GM21529 (cell line): Measurements from ENCODE around the gene ARHGAP24.
A peak's percentile ranks its signal among the peaks of the same experiment; 100 is the strongest.
"Not testable (repeated sequence)": the region's sequence is repeated elsewhere in the genome, so short reads cannot be mapped to it uniquely, and the experiment has no call there.

ENCODE experiments used
- ATAC-seq: cut with Tn5 transposase; IDR thresholded peaks from one replicate; pipeline ENCODE4 v1.9.1; 2021; ENCODE audit not compliant: unreplicated experiment

The ARHGAP24 gene

DNA sequence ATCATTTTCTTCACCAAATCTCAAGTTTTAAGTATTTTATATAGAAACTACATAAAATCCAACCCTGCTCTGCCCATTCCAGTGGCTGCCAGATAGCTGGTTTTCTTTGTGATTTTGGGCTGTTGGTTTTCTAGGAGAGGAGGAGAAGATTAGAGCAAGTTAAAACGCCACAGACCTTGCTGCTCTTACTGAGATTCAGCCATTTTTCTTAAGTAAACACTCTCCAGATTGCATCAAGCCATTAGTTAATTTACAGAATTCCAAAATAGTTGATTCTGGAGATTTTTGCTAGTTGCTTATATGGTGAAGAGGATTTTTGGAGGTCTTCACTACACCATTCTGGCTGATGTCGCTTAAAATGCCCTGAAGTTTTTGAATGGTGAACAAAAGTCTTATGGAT is 518.7 kb downstream of the ARHGAP24 start:
- no peak for ATAC-seq

DNA sequence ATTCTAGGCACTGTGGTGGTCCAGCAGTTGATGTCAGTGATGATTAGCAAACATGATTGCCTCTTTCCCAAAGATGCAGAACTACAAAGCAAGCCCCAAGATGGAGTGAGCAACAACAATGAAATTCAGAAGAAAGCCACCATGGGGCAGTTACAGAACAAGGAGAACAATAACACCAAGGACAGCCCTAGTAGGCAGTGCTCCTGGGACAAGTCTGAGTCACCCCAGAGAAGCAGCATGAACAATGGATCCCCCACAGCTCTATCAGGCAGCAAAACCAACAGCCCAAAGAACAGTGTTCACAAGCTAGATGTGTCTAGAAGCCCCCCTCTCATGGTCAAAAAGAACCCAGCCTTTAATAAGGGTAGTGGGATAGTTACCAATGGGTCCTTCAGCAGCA is 519.6 kb downstream of the ARHGAP24 start:
- no peak for ATAC-seq

DNA sequence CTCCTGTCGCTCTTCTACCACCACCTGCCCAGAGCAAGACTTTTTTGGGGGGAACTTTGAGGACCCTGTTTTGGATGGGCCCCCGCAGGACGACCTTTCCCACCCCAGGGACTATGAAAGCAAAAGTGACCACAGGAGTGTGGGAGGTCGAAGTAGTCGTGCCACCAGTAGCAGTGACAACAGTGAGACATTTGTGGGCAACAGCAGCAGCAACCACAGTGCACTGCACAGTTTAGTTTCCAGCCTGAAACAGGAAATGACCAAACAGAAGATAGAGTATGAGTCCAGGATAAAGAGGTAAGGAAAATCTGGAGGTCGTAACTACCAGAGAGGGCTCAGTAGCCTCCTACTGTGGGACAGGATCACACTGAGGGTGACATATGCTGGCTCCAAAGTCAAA is 520.4 kb downstream of the ARHGAP24 start:
- ATAC-seq = no peak

DNA sequence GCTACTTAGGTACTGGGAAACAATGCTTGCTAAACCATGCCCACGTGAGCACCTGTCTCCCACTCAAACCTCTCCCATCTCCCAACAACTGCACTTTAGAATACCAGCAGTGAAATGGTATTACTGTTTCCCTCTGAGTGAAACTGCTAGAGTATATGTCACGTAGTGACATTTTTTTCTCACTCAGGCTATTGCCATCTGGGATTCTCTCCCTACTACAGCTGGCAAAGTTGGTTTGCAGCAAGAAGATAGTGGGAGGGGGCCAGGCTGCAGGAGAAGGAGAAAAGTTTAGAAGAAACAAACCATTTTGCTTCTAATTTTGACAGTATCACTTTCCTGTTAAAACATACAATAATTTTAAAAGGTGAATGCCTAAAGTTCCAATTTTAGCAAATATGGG is 526.6 kb downstream of the ARHGAP24 start:
- ATAC-seq = no peak

DNA sequence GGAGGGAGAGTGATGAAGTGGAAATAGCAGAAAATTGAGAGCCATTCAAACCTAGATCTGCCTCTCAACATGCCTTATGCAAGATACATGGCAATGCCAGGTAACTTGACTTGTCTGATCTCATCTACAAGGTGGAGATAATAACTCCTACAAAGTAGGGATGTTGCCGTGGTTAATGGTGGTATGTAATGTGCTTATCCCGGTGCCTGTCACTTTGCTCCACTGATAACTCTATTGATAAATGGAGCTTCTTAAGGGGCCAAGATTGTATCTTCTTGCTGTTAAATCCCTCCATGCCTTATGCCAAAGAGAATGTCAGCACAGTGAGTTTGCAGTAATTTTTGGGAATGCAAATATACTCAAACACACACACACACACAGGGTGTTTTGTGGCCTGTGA is 529.1 kb downstream of the ARHGAP24 start:
- ATAC-seq = no peak

DNA sequence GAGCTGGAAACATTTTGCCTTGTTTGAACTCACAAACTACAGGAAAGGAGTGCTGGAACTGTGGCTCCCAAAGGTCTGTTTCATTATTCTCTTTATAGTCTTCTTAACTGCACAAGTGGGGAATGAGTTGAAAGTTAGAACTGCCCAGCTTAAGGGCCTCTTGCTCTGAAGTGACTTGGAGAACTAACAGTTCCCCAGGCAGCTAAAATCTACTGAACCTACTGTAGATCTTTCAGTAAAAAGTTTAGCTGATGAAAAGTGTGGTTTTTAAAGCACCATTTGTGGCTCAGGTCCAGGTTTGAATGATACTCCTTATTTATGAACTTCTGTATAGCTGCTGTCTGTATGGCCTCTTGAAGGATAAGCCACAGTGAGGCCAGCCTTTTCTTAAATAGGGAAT is 531.1 kb downstream of the ARHGAP24 start:
- no peak for ATAC-seq

DNA sequence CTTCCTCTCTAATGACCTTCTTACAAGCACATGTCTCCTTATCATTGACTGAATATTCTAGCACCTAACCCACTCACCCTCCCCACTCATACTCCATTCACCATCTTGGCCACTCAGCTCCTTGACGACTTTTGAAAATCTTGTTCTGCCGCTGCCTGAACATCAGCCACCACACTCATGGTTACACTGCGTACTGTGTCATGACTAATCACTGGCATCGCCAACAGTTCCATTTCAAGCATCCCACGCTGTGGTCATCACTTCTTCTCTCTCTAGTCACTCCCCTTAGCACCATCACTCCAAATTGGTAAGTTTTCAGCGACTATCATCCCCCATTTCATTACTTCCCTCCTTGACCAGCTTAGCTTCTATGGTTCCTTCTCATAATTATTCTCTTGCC is 532.1 kb downstream of the ARHGAP24 start:
- no peak for ATAC-seq

DNA sequence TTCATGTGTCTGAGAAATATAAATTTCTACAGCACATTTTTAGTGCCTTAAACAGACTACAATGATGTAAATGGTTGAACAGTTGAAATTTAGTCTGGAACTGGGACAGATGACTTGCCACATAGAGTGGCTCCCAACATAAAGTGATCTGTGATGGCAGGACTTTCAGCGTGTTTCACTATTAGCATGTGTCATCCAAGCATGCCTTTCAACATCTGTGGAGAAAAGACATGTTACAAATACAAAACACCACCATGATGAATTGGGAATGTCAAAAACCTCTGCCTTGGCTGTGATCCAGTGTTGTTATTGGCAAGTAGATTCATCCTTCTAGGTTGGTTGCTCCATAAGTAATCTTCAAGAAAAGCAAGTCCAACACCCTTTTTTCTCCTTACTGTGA is 536.2 kb downstream of the ARHGAP24 start:
- ATAC-seq = no peak

DNA sequence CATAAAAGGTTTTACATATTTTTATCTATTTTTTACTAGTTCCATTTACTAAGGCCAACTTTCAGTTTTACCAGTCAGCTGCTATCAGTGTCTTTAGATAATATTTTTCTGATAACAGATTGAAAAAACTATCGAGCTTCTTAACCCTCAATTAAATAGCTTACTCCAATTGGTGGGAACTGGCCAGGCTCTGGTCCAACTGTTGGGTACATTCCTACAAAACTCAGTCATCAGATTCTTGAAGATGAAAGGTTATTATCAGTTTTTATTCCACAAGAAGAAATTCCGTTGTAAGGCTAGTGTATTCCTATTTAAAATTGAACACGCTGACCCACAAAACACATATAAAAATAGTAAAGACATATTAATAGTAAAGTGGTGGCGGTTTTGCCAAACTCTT is 538.7 kb downstream of the ARHGAP24 start:
- no peak for ATAC-seq

DNA sequence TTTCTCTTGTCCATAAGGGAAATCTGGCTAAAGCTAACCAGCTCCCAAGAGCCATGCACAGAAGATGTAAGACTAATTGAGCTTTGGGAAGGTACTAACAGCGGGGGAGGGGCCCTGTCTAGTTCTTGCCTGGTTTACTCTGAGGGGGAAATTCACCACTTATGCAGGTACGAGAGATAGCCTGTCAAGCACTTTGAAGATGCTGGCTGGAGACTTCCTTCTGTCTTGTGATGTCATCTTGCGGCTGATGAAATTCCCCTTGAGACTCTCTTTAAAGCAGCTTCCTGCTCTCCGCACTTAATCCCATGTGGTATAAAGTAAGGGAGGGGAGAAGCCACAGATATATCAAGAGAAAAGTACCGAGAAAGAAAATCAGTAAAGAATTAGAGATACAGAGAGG is 539.6 kb downstream of the ARHGAP24 start:
- ATAC-seq = peak; percentile 91

DNA sequence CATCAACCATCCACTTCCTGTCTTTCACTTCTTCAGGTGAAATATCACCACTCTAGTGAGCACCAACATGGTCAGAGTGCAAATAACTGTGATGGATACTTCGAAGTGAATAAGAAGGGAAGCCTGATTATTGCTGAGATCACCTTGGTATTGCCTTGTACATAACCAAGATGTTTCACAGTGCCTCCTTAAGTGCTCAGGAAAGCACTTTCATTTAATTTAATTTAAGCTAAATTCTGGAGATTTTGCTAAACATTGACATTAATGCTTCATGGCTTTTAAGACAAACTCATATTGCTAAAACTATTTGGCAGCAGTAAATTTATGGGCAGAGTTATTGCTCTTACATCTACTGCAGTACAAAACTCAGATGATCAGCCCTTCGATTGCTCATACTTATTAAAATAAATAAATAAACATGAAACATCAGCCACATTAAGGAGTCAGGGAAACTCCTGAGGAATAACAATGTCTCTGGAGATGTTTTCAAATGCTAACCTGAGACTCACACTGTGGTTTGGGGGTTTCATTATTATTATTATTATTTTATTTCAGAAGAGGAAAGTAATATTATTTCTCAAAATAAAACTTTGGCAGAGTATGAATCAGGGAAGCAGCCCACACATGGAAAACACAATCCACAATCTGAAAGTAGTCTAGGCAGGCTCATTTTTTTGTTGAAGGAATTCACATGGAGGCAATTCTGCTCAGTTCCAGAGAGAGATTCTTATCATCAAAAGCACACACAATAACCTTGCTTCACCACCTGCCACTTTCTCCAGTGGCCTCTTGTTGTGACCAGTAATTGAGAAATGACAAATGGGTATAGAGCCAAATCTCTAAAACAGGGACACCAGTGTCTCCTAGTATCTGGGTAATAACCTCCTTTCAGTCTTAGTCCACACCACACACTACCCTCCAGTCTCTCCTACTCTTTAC is 540.7 kb downstream of the ARHGAP24 start:
- ATAC-seq = no peak

DNA sequence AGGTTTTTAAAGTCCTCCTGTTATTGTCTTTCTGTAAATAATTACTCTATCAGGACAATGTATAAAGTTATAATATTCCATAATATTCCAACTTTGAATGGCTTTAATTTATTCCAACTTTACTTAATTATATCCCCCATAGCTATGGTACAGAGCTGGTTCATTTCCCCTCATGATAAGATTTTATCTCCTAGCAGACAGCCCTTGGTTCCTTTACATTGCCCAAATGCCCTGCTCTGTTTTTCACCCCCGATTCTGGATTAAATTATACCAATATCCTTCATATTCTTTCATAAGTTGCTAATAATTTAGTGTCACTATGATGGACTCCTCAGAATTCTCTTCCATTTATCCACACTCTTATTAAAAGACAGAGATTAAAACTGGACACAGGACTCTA is 544.4 kb downstream of the ARHGAP24 start:
- no peak for ATAC-seq

DNA sequence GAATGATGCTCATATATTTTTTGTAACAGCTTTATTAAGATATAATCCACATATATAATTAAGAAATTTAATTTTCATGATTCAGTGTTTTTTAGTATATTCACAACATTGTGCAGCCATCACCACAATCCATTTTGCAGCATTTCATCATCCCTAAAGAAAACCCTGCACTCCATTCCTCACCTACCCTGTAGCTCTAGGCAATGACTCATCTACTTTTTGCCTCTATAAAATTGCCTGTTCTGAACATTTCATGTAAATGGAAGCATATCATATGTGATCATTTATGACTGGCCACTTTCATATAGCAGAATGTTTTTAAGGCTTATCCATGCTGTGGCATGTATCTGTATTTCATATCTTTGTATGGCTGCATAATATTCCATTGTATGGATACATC is 545.0 kb downstream of the ARHGAP24 start:
- ATAC-seq = no peak

DNA sequence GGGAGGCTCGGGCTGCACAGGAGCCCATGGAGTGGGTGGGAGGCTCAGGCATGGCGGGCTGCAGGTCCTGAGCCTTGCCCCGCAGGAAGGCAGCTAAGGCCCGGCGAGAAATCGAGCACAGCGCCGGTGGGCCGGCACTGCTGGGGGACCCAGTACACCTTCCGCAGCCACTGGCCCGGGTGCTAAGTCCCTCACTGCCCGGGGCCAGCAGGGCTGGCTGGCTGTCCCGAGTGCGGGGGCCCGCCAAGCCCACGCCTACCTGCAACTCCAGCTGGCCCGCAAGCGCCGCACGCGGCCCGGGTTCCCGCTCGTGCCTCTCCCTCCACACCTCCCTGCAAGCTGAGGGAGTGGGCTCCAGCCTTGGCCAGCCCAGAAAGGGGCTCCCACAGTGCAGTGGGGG is 546.7 kb downstream of the ARHGAP24 start:
- ATAC-seq = not testable (repeated sequence)

DNA sequence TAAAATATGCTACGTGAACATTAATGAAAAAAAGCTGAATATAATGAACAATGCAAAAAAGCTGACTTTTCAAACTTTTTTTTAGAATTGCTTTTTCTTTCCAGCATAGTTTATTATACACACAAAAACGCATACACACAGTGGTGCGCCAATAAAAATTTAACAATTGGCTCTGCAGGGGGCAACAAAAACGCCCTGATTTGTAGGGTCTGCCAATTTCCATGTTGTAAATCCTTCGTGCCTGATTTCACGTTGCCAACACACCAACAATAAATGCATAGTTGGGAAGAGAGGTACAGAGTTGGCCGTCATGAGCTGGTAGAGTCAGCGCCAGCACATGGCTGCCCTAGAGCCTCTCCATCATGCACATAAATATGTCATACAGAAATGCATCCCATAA is 551.8 kb downstream of the ARHGAP24 start:
- no peak for ATAC-seq

DNA sequence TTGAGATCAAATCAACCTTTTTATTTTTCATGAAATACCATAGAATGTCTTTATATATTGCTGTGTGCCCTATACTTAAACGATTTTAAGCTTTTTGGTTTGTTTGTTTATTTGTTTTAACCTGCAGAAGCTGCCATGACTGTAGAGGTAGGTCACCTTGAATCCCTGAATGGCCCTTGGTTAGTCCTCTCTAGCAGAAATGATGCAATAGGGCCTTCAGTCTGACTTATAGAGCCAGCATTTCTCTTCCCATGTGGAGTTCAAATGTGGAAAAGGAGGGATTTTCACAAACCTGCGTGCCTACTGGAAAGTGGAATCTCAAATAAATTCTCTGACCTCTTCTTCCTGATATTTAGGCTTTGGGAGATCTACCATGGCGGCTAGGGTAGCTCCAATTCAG is 557.0 kb downstream of the ARHGAP24 start:
- ATAC-seq = no peak

DNA sequence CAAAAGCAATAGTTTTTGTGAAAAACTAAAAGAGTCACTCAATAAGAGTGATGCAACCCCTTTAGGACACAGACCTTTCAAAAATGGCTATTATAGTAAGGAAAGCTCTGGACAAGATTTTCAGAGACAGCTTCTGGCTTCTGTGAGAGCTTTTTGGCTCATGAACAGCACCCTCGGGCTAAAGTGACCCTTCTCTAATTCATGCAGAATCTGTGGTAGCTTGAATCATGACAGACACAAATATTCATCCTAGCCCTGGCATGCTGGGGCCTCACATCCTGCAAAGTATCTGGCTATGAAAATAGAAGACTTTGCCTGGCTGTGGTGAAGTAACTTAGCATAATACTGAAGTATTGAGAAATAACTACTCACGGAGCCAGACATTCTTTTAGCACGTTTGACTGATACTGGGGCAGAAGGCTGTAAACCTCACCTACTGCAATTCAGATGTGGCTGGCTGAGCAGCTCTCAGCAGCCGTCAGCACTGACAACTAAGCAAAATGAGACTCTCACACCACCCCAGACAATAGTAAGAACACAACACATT is 557.6 kb downstream of the ARHGAP24 start:
- no peak for ATAC-seq

DNA sequence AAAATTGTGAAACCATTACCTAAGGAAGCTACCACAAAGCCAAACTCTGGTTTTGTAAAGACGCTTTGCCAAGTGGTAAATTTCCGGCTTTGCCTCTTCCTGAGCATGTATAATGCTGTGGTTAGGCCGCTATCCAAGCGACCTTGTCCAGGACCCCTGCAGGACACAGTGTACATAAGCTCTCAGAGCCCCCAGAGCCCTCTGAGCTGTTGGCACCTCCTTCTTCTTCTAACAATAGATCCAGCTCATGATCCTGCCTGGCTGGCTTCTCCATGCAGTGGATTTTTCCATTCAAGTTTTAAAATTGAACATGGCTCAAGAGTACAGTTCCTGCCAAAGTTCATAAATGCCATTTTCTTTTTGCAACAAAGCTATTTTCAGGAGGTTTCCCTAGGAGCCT is 558.2 kb downstream of the ARHGAP24 start:
- no peak for ATAC-seq

DNA sequence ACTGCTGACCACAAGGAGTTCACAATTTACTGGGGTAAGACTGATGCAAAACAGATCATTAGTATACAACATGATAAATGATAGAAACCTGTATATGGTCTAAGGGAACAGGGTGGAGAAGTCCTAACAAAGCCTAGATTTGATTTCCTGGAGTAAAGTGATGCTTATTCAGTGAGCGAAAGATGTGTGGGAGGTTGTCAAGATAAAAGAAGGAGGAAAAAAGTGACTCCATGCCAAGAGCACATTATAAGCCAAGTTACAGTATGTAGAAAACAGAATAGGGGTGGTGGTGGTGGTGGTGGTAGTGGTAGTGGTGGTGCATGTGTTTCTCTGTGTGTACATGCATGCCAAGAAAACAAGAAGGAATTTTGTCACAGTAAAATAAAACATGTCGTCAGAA is 559.7 kb downstream of the ARHGAP24 start:
- ATAC-seq = no peak

DNA sequence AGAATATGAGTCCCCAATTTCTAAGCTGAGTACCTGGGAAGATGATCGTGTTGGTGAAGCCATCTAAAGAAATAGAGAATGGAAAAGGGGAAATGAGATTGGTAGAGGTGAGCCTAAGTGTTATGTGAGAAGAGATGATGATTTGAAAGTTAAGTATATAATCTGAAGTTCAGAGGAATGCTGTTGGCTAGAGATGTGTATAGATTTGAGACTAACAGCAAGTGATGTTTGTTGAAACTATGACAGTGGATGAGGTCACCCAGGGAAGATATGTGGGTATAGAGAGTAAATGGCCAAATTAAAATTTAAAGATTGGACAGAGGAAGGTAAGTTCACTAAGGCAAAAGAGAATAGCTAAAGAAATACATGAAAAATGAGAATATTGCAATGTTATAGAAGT is 560.7 kb downstream of the ARHGAP24 start:
- no peak for ATAC-seq

DNA sequence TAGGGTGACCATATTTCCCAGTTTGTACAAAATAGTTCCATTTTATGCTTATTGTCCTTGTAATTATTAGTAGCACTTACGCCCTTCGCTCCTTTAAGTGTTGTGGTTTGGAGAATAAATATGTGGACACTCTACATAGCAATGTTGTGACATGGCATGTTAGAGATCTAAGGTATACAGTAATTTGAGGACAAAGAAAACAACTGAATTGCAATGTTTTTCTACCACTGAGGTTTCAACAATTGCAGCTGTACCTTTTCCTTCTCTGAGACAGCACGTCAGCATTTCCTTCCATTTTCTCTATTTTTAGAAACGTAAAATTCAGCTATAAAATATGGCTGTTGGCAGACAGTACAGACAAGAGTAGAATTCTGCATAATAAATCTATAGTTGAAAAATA is 561.8 kb downstream of the ARHGAP24 start:
- ATAC-seq = no peak

DNA sequence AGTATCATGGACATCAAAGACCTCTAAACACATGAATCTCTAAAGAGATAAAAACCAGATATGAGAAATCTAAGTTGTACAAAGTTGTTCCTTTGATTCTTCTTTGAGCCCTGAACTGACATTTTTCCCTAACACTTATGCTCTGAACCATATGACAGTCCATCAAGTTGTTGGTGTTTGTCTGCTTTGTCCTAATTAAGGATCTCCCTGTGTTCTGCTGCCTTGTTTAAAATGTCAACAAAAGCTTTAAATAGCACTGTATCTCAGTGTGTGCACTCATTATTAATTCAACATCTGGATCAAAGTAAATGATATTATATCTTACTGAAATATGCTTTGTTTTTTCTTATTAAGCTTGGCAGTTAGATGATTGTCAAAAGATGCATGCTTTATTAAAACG is 563.1 kb downstream of the ARHGAP24 start:
- ATAC-seq = no peak
